GM19372 (cell line): ENCODE results near the gene TBC1D32.
"Not testable (repeated sequence)": the region's sequence is repeated elsewhere in the genome, so short reads cannot be mapped to it uniquely, and the experiment has no call there.

Experiments
- ATAC-seq: cut with Tn5 transposase; IDR thresholded peaks from one replicate; pipeline ENCODE4 v1.9.1; 2021; ENCODE audit warnings: mild to moderate bottlenecking, low read depth, moderate library complexity; ENCODE audit not compliant: unreplicated experiment

Gene TBC1D32

GRCh38 chr6:121334299-121335086, at the start of gene TBC1D32:
TSS of gene TBC1D32 (minus strand) at chr6:121334480. CDS start at chr6:121334430, 50 bp downstream.
- peak; percentile 94 for ATAC-seq

GRCh38 chr6:121383478-121383877, 49.2 kb upstream of the TBC1D32 start:
- no peak for ATAC-seq

DNA sequence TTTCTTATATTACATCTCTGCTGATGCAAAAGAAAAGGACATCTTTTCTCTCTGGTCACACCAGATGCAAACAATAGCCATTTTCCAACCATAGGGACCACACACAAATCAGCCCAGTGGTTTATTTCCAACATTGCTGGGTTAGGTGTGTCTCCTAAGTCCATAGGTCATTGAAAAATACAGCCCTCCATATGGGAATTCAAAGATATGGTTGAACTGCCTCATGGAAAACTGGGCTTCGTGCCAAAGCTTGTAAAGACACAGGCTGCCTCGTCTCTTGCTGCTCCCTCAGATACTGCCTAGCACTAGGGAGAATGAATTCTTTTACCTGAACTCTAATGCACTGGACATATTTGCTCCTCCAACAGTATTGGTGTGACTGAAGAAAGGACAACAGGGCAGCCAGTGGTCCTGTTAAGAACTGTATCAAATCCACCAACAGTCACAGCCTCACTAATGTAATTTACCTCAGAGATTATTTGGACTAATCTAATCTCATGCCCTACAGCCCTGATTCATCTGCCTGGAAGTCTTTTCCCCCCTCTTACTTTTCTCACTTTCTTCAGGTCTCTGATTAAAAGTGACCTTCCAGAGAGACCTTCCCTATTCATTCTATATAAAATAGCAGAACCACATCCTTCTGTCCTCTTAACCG, 48.3 kb upstream of the TBC1D32 start:
- ATAC-seq: no peak

DNA sequence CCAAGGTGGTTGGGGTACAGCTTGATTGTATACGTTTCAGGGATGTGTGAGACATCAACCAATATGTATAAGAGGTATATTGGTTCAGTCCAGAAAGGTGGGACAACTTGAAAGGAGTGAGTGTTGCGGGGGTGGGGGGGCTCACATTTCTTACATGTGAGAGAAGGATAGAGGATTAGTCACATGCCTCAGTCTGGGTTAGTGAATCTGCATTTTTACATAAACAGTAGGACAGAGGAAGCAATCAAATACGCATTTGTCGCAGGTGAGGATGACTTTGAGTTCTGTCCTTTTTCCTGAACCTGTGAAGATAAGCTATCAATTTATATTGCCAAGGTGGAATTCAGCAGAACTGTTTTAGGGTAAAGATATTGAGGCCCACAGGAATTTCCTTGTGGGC, 42.1 kb upstream of the TBC1D32 start:
- no peak for ATAC-seq

- ATAC-seq: not testable (repeated sequence)
Observed at GRCh38 chr6:121374219-121374618, 39.9 kb upstream of the TBC1D32 start.

- no peak for ATAC-seq
Observed at GRCh38 chr6:121365536-121366521, 31.5 kb upstream of the TBC1D32 start.

GRCh38 chr6:121356575-121356974, 22.3 kb upstream of the TBC1D32 start:
- no peak for ATAC-seq

DNA sequence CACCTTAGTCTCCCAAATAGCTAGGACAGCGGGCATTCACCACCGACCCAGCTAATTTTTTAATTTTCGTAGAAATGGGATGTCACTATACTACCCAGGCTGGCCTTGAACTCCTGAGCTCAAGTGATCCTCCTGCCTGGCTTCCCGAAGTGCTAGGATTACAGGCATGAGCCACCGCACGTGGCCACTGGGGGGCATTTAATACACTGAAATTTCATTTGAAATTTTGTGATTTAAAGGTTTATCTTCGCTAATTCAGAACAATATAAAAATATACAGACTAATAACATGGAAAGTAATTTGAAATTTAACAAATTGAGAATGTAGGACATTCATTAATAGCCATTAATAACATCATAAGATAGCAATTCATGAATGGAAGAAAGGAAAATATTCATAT, 20.5 kb upstream of the TBC1D32 start:
- ATAC-seq: no peak

- ATAC-seq: no peak
Observed at GRCh38 chr6:121352941-121353340, 18.7 kb upstream of the TBC1D32 start.

- ATAC-seq: no peak
Observed at GRCh38 chr6:121351916-121352315, 17.6 kb upstream of the TBC1D32 start.

DNA sequence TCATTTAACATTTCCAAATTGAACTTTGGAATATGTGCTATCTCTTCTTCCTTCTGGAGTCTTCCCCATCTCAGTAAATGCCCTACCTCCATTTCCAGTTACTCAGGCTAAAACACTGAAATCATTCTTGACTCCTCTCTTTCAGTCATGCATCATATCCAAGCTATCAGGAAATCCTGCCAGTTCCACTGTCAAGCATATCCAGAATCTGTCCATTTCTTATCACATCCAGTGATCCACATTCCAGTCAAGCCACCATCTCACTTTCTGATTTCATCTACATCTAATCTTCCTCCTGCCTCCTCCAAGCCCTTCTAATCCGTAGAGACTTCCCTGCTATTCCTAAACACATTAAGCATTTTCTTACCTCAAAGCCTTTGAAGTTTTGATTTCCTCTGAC, 15.3 kb upstream of the TBC1D32 start:
- no peak for ATAC-seq

DNA sequence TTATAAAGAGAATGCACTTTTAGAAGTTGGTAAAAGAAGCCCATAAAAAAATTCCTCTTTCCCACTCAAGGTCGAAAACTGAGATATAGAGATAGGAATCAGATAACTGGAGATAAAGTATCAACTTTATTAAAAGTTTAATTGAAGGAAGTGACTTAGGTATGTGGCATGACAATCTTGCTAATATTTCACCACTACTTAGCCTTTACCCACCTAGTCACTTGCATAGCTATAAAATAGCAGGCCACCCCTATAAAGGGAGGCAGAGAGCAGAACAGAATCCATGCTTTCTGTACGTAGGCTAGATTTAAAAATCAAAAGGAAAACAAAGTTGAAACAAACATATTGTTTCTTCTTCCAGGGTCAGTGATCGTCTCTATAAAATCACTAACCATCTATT, 13.2 kb upstream of the TBC1D32 start:
- no peak for ATAC-seq

GRCh38 chr6:121344539-121344938, 10.3 kb upstream of the TBC1D32 start:
- ATAC-seq: no peak

GRCh38 chr6:121339639-121340226, 5.5 kb upstream of the TBC1D32 start:
- no peak for ATAC-seq

GRCh38 chr6:121338956-121339355, 4.7 kb upstream of the TBC1D32 start:
- ATAC-seq: no peak

GRCh38 chr6:121338366-121338765, 4.1 kb upstream of the TBC1D32 start:
- ATAC-seq: no peak

- ATAC-seq: peak; percentile 7
Observed at GRCh38 chr6:121335087-121336008, 1.1 kb upstream of the TBC1D32 start.

- not testable (repeated sequence) for ATAC-seq
Observed at GRCh38 chr6:121333694-121334093, 586 bp downstream of the TBC1D32 start.

- no peak for ATAC-seq
Observed at GRCh38 chr6:121333196-121333595, 1.1 kb downstream of the TBC1D32 start.
